ENCODE data around the gene SYNE2. TPM values are rescaled to one million over a fixed set of nuclear protein-coding genes. Genes with fewer than 3 reads are reported as not detected.

Gene SYNE2
- total RNA-seq, 1 experiment from 2014 or later, result 71.1 TPM

GRCh38 chr14:63843796-63844195, 9.0 kb upstream of the SYNE2 start:
- Mint-ChIP-seq H3K27ac (no peak overlapping the region), H3K27me3 (ENCODE audit: low read depth) (peaks cover 3% of the 10 kb centered on the region; the same call in 1 of the 2 replicates), H3K4me1 (no peaks in the 10 kb centered on the region), H3K4me3 (no peak overlapping the region), H3K36me3 (peaks cover 13% of the 10 kb centered on the region), H3K9me3 (peaks cover 16% of the 10 kb centered on the region)
- TF ChIP-seq KAT7 (CRISPR knock-in tag; IDR thresholded peaks at IDR 0.05; ENCODE audit: borderline replicate concordance), result no peak
- TF ChIP-seq RORB (CRISPR knock-in tag; IDR thresholded peaks at IDR 0.05), result no peak
- TF ChIP-seq FOXJ3 (CRISPR knock-in tag; IDR thresholded peaks at IDR 0.05; ENCODE audit: borderline replicate concordance), result no peak
- TF ChIP-seq, protein P1, sequence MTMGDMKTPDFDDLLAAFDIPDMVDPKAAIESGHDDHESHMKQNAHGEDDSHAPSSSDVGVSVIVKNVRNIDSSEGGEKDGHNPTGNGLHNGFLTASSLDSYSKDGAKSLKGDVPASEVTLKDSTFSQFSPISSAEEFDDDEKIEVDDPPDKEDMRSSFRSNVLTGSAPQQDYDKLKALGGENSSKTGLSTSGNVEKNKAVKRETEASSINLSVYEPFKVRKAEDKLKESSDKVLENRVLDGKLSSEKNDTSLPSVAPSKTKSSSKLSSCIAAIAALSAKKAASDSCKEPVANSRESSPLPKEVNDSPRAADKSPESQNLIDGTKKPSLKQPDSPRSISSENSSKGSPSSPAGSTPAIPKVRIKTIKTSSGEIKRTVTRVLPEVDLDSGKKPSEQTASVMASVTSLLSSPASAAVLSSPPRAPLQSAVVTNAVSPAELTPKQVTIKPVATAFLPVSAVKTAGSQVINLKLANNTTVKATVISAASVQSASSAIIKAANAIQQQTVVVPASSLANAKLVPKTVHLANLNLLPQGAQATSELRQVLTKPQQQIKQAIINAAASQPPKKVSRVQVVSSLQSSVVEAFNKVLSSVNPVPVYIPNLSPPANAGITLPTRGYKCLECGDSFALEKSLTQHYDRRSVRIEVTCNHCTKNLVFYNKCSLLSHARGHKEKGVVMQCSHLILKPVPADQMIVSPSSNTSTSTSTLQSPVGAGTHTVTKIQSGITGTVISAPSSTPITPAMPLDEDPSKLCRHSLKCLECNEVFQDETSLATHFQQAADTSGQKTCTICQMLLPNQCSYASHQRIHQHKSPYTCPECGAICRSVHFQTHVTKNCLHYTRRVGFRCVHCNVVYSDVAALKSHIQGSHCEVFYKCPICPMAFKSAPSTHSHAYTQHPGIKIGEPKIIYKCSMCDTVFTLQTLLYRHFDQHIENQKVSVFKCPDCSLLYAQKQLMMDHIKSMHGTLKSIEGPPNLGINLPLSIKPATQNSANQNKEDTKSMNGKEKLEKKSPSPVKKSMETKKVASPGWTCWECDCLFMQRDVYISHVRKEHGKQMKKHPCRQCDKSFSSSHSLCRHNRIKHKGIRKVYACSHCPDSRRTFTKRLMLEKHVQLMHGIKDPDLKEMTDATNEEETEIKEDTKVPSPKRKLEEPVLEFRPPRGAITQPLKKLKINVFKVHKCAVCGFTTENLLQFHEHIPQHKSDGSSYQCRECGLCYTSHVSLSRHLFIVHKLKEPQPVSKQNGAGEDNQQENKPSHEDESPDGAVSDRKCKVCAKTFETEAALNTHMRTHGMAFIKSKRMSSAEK (CRISPR knock-in tag; IDR thresholded peaks at IDR 0.05; ENCODE audit: borderline replicate concordance), result no peak
- TF ChIP-seq ZNF281 (CRISPR knock-in tag; IDR thresholded peaks at IDR 0.05), result no peak
- TF ChIP-seq CREM (CRISPR knock-in tag; IDR thresholded peaks at IDR 0.05), result no peak
- no peak for TF ChIP-seq ZNF317 (CRISPR knock-in tag; IDR thresholded peaks at IDR 0.05; ENCODE audit: borderline replicate concordance, low read depth)
- TF ChIP-seq SP1 (CRISPR knock-in tag; conservative IDR thresholded peaks at IDR 0.05), result no peak
- no peak for TF ChIP-seq ZNF396 (CRISPR knock-in tag; IDR thresholded peaks at IDR 0.05; ENCODE audit: borderline replicate concordance)
- no peak for TF ChIP-seq IRF2 (CRISPR knock-in tag; IDR thresholded peaks at IDR 0.05; ENCODE audit: borderline replicate concordance, low read depth)
- no peak for TF ChIP-seq ZNF423 (CRISPR knock-in tag; IDR thresholded peaks at IDR 0.05)
- TF ChIP-seq, protein P2, sequence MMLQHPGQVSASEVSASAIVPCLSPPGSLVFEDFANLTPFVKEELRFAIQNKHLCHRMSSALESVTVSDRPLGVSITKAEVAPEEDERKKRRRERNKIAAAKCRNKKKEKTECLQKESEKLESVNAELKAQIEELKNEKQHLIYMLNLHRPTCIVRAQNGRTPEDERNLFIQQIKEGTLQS (CRISPR knock-in tag; conservative IDR thresholded peaks at IDR 0.05), result no peak
- no peak for TF ChIP-seq NR2C2 (CRISPR knock-in tag; IDR thresholded peaks at IDR 0.05)
- TF ChIP-seq NFATC4 (CRISPR knock-in tag; IDR thresholded peaks at IDR 0.05), result no peak
- no peak for TF ChIP-seq SMAD4 (CRISPR knock-in tag; IDR thresholded peaks at IDR 0.05)
- TF ChIP-seq, protein P3, sequence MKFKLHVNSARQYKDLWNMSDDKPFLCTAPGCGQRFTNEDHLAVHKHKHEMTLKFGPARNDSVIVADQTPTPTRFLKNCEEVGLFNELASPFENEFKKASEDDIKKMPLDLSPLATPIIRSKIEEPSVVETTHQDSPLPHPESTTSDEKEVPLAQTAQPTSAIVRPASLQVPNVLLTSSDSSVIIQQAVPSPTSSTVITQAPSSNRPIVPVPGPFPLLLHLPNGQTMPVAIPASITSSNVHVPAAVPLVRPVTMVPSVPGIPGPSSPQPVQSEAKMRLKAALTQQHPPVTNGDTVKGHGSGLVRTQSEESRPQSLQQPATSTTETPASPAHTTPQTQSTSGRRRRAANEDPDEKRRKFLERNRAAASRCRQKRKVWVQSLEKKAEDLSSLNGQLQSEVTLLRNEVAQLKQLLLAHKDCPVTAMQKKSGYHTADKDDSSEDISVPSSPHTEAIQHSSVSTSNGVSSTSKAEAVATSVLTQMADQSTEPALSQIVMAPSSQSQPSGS (CRISPR knock-in tag; IDR thresholded peaks at IDR 0.05; ENCODE audit: borderline replicate concordance, low read depth), result no peak
- no peak for TF ChIP-seq CREB1 (CRISPR knock-in tag; IDR thresholded peaks at IDR 0.05)
- no peak for TF ChIP-seq NR3C1 (CRISPR knock-in tag; conservative IDR thresholded peaks at IDR 0.05; ENCODE audit: low read depth)
- TF ChIP-seq ZNF138 (CRISPR knock-in tag; conservative IDR thresholded peaks at IDR 0.05), result no peak
- no peak for TF ChIP-seq MXD4 (CRISPR knock-in tag; IDR thresholded peaks at IDR 0.05; ENCODE audit: borderline replicate concordance)
- DNase-seq (ENCODE audit: low spot score) (no peak), ATAC-seq (no peak)
- ChIA-PET CTCF (interaction anchor here (0.5 kb wide), 1 partner anchor 23 kb away, joined by 3 read pairs; no protein-coding TSS in a partner anchor), POLR2A (no interaction called here)
